SU-DHL-6 (cell line): ENCODE data around the gene LRCH1.

Experiments
- EZH2phosphoT487 ChIP-seq: fragments of 200-600 bp; sonication (generic), shearing (Covaris generic); conservative IDR thresholded peaks from 2 replicates; pipeline ENCODE4 v1.6.1; 2018; ENCODE audit warnings: mild to moderate bottlenecking, antibody characterized with exemption, low read length, moderate library complexity, mixed read lengths
- TF ChIP-seq, protein P1 (sequence below): fragments of 200-600 bp; sonication (generic); IDR thresholded peaks from one replicate; pipeline ENCODE4 v1.5.1; 2017; ENCODE audit warnings: antibody characterized with exemption, mild to moderate bottlenecking, low read length, moderate library complexity; ENCODE audit not compliant: insufficient read depth, poor library complexity, severe bottlenecking

DNA sequence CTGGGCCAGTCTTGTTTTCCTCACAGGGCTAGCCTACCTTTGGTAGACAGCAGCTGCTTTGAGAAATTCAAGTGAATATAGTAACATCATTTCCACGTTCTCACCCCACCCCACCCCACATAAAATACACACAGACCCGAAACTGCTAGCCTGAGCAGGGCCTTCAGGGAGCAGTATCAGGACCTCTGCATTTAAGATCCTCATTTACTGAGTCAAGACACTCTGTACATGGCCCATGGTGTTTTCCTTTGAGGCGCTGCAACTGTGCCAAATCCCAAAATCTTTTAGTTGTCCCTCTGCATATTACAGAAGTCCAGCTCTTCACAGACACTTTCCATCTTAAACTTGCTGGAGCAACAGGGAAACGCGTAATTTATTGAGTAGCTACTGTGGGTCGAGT lies 200.9 kb downstream of the LRCH1 start:
- TF ChIP-seq, protein P1, sequence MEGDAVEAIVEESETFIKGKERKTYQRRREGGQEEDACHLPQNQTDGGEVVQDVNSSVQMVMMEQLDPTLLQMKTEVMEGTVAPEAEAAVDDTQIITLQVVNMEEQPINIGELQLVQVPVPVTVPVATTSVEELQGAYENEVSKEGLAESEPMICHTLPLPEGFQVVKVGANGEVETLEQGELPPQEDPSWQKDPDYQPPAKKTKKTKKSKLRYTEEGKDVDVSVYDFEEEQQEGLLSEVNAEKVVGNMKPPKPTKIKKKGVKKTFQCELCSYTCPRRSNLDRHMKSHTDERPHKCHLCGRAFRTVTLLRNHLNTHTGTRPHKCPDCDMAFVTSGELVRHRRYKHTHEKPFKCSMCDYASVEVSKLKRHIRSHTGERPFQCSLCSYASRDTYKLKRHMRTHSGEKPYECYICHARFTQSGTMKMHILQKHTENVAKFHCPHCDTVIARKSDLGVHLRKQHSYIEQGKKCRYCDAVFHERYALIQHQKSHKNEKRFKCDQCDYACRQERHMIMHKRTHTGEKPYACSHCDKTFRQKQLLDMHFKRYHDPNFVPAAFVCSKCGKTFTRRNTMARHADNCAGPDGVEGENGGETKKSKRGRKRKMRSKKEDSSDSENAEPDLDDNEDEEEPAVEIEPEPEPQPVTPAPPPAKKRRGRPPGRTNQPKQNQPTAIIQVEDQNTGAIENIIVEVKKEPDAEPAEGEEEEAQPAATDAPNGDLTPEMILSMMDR: no peak
- TF ChIP-seq EZH2phosphoT487: no peak
